Stimulated activated CD8-positive, alpha-beta memory T cell treated with anti-CD3 and anti-CD28 coated beads, Interleukin-4, amount 100 ng/mL, for 4 hours (primary cell): ENCODE measurements around the gene ARRB1.
"Not testable (repeated sequence)": the region's sequence is repeated elsewhere in the genome, so short reads cannot be mapped to it uniquely, and the experiment has no call there.

Experiments used
- DNase-seq, 2 donors: peaks; one replicate each; pipeline ENCODE4 v3.0.0-alpha.2; 2020; ENCODE audit warnings: low read depth in 2 of 2, low spot score in 1 of 2

ARRB1 gene

DNA sequence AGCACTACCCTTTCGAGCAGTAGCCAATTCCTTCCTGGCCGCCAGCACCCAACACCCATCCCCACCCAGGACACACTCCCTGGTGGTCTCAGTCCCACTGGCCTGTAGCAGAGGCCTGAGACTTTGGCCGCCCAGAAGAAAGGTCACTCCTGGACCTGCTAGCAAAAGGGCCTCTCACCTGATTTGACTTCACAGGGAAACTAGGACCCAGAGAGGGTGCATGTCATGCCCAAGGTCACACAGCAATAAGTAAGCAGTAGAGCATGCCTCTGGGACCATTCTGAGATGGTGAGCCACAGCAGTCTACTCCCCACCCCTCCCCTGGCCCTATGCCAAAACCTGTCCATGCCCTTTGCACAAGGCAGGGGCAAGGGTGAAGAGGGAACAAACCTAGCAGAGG is 7.3 kb downstream of the ARRB1 start:
- DNase-seq: no peak

DNA sequence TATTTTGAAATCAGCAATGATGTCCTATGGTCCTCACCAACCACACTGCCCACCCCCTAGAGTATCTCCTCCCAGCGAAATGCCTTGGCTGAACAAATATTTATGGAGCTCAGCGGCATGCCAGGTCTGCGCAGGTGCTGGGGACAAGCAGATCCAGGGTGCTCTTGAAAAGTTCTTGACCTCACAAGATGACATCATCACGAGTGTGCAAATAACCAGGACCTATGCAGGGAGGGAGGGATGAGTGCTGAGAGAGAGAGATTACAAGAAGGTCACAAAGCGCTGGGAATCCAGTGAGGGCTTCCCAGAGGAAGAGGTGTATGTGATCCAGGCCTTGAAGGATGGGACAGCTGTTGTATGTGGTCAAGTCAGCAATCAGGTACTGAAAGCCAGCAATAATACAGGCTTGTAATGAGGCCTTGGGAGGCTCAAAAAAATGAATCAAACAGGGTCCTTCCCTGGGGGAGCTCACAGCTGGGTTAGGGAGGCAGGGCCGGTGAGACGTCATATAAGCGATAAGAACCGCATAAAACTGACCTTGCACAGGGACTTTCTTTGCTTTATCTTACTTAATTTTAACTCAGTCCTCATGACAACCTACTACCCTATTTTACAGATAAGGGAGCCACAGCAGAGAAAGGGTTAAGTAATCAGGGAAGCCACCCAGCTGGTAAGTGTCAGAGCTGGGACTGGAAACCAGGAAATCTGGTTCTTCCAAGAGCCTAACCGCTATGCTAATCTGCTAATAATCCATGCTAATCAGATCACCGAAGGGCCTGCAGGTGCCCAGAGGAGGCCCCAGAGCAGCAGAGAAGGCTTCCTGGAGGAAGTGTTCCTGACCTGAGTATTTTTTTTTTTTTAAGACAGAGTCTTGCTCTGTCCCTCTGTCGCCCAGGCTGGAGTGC is 8.2 kb downstream of the ARRB1 start:
- DNase-seq: no peak

DNA sequence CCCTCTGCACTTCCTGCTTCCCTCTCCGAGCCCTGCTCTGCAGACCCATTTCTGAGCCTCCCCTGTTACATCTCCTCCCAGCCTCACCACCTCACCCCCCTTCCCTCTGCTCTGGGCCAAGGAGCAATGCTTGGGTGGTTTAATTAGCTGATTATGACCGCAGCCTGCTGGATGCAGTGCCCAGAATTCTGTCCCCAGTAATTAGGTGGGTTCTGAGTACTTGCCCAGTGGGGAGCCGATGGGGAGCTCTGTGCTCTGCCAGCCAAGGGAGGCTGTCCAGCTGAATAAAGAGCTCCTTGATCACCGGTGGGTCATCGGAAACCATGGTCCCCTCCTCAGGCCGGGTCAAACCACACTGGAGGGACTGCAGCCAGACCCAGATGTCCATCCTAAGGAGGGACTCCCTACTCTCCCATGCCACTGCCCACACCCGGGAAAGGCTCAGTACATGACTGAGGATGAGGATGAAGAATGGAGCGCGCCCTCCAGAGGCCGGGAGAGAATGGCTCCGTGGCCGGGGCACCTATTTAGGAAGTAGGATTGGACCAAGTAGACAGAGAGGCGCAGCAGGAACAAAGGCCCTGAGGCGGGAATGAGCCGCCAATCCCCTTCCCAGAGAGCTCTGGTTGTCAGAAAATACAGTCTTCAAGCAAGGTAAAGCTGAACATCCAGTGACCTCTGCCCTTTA is 9.1 kb downstream of the ARRB1 start:
- DNase-seq: no peak

DNA sequence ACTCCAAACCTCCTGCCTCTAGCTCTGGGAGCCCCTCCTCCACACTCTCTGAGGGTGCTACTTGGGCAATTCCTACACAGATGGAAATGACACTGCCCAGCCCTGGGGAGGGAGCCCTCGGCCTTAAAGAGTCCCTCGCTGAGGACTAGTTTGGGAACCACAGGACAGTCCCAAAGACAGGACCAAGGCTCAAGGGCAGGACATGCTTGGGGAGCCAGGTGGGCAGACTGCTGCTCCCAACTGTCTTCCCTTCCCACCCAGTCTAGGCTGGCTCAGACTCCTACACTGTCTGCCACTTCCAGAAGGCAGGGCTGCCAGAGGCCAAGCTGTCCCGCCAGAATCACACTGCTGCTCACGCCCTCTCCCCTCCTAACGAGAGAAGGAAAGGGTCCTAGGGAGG is 9.8 kb downstream of the ARRB1 start:
- DNase-seq: no peak

DNA sequence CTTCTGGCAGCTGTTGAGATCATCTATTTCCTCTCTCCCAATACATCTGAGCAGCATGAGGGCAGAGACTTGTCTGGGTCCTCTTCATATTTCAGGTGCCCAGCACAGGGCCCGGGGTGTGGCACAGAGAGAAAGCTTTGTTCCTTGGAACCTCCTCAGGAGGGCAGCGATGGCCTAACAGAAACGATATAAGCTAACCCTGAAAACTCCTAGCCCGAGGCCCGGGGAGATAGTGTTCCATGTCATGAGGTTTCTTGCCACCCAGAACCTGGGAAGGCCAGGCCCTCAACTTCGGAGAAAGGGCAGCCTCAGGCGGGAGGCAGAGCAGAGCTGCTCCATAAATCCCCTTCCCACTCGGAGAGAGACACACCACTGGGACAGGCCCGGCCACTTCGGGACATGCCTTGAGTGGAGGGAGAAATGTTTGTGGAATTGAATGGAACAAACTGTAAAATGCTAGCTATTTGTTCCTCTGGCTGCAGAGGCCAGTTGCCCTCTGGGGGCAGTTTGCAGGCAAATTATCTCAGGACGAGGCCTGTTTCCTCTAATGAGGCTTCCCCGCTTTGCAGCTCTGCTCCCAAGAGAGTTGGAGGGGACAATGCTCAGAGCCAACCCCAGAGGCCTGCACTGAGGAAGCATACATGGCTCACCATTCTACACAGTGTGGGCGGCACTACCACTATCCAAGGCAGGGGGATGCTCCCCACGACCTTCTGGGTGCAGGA is 11.6 kb downstream of the ARRB1 start:
- DNase-seq: no peak

DNA sequence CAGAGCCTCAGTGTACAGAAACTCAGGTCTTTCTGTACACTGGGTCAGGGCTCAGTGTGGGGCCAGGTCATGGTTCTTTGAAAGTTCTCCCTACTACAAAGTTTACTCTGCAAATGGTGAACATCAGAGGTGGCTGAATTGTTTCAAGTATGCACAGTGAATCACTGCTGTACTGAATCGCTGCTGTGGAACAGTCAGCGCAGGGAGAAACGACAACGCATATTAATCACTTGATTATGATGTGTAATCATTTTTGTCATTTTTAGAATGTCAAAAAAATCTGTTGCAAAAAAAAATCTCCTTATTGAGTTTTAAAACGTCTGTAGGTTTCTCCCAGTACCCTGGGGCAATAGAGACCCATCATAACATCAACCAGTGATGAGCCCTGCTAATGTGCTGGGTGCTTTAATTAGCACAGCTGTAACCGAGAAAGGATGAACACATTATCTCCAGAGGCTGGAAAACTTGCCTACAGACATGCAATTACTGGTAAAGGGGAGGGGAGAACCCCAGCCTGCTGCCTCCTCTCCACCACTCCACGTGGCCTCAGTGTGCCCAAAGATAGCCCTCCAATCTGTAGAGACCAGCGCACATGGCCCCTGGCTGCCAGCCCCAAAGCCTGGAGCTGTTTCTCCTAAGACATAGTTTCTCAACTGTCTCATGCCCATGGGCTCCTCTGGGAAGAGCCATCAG is 12.8 kb downstream of the ARRB1 start:
- DNase-seq: no peak

DNA sequence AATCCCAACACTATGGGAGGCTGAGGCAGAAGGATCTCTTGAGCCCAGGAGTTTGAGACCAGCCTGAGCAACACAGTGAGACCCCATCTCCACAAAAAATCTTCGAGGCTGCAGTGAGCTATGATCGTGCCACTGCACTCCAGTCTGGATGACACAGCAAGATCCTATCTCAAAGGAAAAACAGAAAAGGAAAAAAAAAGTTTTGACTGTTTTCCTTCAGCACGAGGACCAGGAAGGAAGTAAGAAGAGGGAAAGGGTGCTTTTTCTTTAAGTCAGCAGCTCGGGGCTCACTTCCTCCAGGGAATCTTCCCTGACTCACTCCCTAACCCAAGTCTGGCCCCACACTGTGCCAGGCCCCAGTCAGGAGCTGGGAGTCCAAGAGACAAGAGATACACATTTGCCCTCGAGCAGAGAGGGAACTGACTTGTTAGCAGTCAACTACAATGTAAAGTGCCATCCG is 14.2 kb downstream of the ARRB1 start:
- DNase-seq: no peak

DNA sequence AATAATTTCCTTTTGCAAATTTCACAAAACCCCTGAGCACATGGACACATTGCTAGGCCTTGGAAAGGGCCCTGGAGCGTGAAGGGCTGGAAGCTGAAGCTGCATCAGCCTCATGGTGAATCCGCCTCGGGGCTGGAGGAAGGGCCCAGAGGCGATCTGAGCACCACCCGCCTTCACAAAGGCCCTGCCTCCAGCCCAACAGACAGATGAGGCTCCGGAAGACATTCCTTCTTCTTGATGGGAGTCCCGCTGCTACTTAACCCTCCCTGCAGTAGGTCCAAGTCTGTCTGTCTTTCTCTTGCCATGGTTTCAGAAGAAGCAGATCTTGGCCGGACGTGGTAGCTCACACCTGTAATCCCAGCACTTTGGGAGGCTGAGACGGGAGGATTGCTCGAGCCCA is 16.5 kb downstream of the ARRB1 start:
- DNase-seq: no peak

DNA sequence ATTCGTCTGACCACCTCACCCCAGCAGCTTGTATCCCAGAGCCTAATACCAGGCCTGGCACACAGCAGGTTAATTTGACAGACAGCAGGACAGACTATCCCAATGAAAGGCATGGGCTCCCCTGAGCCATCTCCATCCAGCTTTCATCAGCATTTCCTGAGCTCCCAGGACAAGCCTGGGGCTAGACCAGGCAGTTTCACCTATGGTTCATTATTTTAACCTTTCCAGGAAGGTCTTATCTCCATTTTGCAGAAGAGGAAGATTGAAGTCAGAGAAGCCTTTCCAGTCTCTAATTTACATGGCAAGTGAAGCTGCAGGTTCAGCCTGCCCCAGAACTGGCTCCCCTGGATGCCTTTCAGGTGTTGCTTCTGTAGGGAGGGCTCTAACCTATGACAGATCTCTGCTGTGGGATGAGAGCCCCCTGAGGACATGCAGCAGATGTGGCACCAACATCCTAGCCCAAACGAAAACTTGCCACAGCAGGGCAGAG is 17.0 kb downstream of the ARRB1 start:
- no peak for DNase-seq

DNA sequence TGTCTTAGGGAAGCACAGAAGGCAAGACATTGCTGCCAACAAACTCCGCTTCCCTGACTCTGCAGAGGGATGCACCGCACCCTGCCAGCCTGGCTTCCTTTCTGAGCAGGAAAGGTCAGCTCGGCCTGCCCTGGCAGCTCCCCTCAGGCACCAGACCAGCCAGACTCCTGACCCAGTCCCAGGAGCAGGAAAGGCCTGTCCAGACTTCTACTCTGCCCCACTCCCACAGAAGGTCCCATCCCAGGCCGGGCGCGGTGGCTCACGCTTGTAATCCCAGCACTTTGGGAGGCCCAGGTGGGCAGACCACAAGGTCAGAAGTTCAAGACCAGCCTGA is 17.7 kb downstream of the ARRB1 start:
- no peak for DNase-seq

DNA sequence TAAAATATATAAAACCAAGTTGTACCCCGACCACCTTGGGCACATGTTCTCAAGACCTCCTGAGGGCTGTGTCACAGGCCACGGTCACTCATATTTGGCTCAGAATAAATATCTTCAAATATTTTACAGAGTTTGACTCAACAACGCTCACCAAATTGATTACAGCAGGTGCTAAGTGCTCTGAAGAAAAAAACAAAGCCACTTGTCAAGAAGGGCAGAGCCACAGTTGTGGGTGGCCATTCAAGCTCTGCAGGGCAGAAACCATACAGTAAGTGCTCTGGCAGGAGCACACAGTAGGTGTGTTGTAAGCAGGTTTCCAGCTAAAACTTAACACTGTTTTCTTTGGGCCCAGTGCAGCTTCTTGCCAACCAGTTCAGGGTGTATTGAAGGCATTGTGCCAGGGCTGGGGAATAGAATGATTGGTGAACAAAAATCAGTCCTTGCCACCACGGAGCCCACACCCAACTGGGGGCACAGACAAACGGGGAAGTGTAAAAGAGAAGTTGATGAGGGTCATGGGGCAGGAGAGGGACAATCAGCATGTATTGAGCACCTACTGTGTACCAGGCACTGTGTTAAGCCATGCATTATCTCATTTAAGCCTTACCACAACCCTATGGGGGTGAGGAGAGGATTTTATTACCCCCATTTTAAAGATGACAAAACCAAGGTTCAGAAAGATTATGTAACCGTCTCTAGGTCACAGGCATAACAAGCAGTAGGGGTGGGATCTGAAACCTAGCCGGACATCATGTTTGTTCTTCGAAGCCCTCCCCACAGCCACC is 18.2 kb downstream of the ARRB1 start:
- no peak for DNase-seq

DNA sequence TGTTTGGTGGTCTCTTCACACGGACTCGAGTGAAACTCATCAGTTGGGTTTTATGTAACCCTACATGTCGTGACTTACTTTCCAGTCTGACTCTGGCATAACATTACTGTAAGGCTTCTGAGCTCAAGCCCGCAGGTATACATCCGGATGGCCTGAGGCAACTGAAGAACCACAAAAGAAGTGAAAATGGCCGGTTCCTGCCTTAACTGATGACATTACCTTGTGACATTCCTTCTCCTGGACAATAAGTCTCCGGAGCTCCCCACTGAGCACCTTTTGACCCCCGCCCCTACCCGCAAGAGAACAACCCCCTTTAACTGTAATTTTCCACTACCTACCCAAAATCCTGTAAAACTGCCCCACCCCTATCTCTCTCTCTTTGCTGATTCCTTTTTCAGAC is 19.7 kb downstream of the ARRB1 start:
- not testable (repeated sequence) for DNase-seq

DNA sequence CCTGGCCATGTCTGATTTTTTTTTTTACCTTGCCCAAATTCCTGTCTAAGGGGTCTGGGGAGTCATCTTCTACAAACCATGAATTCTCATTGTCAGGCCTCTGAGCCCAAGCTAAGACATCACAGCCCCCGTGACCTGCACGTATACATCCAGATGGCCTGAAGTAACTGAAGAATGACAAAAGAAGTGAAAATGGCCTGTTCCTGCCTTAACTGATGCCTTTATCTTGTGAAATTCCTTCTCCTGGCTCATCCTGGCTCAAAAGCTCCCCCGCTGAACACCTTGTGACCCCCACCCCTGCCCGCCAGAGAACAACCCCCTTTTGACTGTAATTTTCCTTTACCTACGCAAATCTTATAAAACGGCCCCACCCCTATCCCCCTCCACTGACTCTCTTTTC is 20.2 kb downstream of the ARRB1 start:
- DNase-seq: not testable (repeated sequence)

DNA sequence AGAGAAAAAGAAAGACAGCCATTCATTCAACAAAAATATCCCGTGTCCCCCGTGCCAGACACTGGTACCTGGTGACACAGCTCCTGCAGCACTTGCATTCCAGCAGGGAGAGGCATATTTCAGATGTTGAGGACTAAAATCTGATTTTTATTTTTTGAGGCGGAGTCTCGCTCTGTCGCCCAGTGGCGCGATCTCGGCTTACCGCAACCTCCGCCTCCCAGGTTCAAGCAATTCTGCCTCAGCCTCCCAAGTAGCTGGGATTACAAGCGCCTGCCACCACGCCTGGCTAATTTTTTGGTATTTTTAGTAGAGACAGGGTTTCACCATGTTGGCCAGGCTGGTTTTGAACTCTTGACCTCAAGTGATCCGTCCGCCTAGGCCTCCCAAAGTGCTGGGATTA is 20.6 kb downstream of the ARRB1 start:
- DNase-seq: not testable (repeated sequence)

DNA sequence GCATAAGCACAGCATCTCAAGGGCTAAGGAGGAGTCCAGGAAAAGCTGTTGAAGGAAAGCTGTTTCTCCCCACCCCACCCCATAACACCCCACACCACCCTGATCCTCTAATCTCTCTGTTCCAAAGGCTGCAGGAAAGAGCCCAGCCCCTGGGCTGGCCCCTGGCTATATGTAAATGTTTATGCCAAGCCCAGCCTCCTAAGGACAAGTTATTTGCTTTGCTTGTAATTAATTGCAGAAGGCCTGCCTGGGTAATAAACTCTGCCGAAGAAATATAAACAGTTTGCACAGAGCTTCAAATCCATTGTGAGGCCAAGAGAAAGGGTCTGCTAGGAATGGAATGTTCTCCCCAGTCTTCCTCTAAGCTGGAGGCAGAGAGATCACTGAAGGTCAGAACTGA is 21.2 kb downstream of the ARRB1 start:
- no peak for DNase-seq

DNA sequence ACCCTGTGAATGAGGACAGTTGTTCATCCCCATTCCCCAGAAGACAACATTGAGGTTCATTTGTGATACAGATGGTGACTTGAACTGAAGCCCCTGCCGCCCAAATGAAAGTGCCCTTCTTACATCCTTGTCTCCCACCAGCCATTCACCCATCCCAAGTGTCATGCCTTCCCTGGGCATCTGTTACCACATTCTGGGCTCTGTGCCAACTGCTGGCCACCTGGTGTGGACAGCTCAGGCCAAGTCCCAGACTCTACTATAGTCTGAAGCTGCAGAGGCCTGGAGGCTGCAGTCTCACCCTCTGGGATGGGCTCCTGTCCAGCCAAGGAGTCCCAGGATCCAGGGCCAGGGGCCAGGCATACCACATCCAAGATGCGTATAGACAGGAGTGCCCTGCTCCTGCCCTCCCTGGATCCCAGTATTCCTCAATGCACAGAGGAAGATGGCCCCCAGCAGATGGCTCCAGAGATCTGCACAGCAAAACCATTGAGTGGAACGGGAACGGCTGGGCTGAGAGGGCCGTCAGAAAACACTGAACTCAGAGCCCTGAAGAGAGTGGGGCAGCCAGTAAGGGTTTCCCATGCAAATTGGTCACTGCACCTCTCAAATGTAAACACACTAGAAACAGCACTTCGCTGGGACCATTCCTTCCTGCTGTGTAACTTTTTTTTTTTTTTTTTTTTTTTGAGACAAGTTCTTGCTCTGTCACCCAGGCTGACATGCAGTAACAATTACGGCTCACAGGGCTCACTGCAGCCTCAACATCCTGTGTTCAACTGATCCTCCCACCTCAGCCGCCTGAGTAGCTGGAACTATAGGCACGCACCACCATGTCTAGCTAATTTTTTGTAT is 22.8 kb downstream of the ARRB1 start:
- peak in 1 of 2 donors; percentile 27 for DNase-seq

DNA sequence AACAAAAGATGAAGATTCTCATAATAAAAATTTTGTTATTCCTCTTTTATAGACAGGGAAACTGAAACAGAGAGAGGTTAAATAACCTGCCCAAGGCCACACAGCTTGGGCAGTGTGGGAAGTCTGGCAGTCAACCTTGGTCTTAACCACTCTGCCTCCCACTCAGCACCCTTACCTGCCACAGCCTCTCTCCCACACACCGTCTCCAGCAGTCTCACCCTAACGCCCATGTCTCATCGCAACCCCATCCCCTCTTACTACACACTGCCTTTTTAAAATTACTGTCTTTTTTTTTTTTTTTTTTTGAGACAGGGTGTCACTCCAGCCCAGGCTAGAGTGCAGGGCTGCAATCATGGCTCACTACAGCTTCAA is 25.0 kb downstream of the ARRB1 start:
- peak in 1 of 2 donors; percentile 16 for DNase-seq

DNA sequence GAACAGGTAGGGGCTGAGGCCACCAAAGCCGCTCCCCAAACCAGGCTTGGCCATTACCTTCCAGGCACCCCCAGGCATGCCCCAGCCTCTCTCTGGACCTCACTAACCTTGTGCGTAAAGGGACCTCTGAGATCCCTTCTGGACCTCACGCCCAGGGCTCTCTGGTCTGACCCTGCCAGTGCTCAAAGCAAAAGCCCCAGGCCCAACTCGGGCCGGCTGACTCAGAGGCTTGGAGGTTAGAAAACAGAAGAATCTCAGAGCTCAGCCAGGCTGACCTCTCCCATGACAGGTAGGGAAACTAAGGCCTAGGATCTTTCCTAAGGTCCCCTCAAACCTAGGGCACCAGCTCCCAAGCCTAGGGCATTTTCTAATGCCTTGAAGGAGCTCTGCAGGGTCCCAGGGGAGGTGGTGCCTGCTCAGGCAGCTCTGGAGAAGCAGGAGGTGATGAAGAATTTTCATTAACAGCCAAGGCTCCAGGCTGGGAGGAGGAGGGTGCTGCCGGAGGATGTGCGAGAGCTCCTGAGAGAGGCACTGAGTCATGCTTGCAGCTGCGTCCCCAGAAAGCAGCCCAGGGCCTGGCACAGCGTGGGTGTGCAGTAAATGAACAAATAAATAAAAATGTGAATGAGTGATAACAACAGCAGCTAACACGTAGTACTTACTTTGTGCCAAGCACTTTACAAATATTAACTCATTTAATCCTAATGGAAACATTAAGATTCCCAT is 25.6 kb downstream of the ARRB1 start:
- peak in 1 of 2 donors; percentile 36 for DNase-seq

DNA sequence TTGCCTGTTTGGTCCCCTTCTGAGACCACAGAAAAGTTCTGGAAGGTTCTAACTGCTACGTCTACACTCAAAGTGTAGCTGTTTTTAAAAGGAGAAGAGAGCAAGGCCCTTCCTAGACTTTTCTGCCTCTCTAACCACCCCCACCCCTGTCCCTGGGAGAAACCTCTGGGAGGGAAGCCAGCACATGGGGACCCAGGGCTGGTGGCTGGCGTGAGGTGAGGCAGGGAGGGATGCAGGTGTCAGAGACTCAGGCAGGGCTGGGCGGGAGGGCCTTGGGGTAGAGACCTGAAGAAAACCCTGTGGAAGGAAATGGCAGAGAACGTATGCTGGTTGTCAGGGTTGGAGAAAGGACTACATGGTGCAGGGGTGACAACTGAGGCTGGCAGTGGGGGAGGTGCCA is 26.7 kb downstream of the ARRB1 start:
- no peak for DNase-seq
